SU-DHL-6 (cell line): ENCODE data around the gene EYS.

Source experiments
- H2AFZ ChIP-seq: fragments of 200-600 bp; sonication (generic); 2 replicates; pipeline ENCODE4 v1.6.1; 2014; ENCODE audit warnings: low read depth, mild to moderate bottlenecking, moderate library complexity, mixed read lengths, antibody characterized with exemption, low read length; ENCODE audit not compliant: severe bottlenecking
- H3F3A ChIP-seq: fragments of 200-600 bp; shearing (Covaris generic); 2 replicates; pipeline ENCODE4 v1.6.0; 2016; ENCODE audit warnings: antibody characterized with exemption, mild to moderate bottlenecking; ENCODE audit not compliant: insufficient read depth
- H3K27ac ChIP-seq: fragments of 200-600 bp; sonication (generic); 2 replicates; pipeline ENCODE4 v1.5.1; 2016; ENCODE audit warnings: low read depth, mild to moderate bottlenecking, low read length, moderate library complexity, mixed read lengths
- H3K27me3 ChIP-seq: fragments of 200-600 bp; sonication (generic), shearing (Covaris generic); 2 replicates; pipeline ENCODE4 v1.6.0; 2014; ENCODE audit warnings: mild to moderate bottlenecking, low read length
- H3K36me3 ChIP-seq: fragments of 200-600 bp; sonication (generic); 2 replicates; pipeline ENCODE4 v1.6.1; 2014; ENCODE audit warnings: mild to moderate bottlenecking, low read length, mixed read lengths
- H3K4me2 ChIP-seq: fragments of 300-600, 200-600 bp; shearing (Covaris generic), sonication (generic); 2 replicates; pipeline ENCODE4 v1.6.0; 2014; ENCODE audit warnings: low read length, low read depth, mild to moderate bottlenecking; ENCODE audit not compliant: poor library complexity, severe bottlenecking
- H3K4me3 ChIP-seq: fragments of 200-600 bp; sonication (generic); 2 replicates; pipeline ENCODE4 v1.5.1; 2014; ENCODE audit warnings: antibody characterized with exemption, low read length, mild to moderate bottlenecking, mixed read lengths; ENCODE audit not compliant: insufficient read depth, poor library complexity, severe bottlenecking
- H3K79me2 ChIP-seq: fragments of 200-600 bp; sonication (generic); 2 replicates; pipeline ENCODE4 v1.6.1; 2014; ENCODE audit warnings: mild to moderate bottlenecking, low read length, moderate library complexity; ENCODE audit not compliant: insufficient read depth
- H3K9ac ChIP-seq: fragments of 200-600 bp; sonication (generic); 2 replicates; pipeline ENCODE4 v1.7.0; 2014; ENCODE audit warnings: mild to moderate bottlenecking, low read length
- H3K9me2 ChIP-seq: fragments of 200-600 bp; sonication (generic); replicated peaks from 2 replicates; pipeline ENCODE4 v1.6.1; 2014; ENCODE audit warnings: low read length; ENCODE audit not compliant: insufficient read depth
- H3K9me3 ChIP-seq: fragments of 200-600 bp; sonication (generic); 2 replicates; pipeline ENCODE4 v1.6.1; 2014; ENCODE audit warnings: low read length, mixed read lengths; ENCODE audit not compliant: insufficient read depth
- H4K20me1 ChIP-seq: fragments of 200-600 bp; sonication (generic); 2 replicates; pipeline ENCODE4 v1.6.1; 2014; ENCODE audit warnings: low read depth, mild to moderate bottlenecking, antibody characterized with exemption, low read length, moderate library complexity, mixed read lengths
- EZH2phosphoT487 ChIP-seq: fragments of 200-600 bp; sonication (generic), shearing (Covaris generic); conservative IDR thresholded peaks from 2 replicates; pipeline ENCODE4 v1.6.1; 2018; ENCODE audit warnings: mild to moderate bottlenecking, antibody characterized with exemption, low read length, moderate library complexity, mixed read lengths
- TF ChIP-seq, protein P1 (sequence below): fragments of 200-600 bp; sonication (generic); IDR thresholded peaks from one replicate; pipeline ENCODE4 v1.5.1; 2017; ENCODE audit warnings: antibody characterized with exemption, mild to moderate bottlenecking, low read length, moderate library complexity; ENCODE audit not compliant: insufficient read depth, poor library complexity, severe bottlenecking

Gene EYS

DNA sequence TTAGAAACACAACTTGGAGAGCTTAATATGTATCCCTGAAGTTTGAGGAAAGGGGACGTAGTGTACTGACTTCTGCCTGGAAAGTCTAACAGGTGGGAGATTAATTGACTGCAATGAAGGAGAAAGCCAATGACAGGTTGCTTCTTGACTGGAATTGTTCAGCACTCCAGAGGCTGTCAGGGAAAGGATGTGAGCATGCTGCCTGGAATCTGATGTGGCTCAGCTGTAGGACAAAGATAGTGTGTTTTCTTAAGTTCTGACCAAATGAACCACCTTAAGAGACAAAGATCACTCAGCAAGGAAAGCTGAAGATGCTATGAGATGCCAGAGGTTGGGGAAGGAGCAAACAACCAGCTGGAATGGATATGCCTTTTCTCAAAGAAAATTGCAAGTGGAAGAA, 1885.6 kb downstream of the EYS start:
- Histone ChIP-seq H3K79me2 (no peaks in the 10 kb centered on the region), H3K36me3 (no peaks in the 10 kb centered on the region), H3K27ac (no peak overlapping the region), H3K9me2 (no peaks in the 10 kb centered on the region), H3F3A (no peaks in the 10 kb centered on the region), H2AFZ (no peak overlapping the region), H3K4me2 (no peak overlapping the region), H3K27me3 (no peaks in the 10 kb centered on the region), H3K9me3 (no peaks in the 10 kb centered on the region), H4K20me1 (no peaks in the 10 kb centered on the region), H3K9ac (no peak overlapping the region), H3K4me3 (no peak overlapping the region)
- TF ChIP-seq, protein P1, sequence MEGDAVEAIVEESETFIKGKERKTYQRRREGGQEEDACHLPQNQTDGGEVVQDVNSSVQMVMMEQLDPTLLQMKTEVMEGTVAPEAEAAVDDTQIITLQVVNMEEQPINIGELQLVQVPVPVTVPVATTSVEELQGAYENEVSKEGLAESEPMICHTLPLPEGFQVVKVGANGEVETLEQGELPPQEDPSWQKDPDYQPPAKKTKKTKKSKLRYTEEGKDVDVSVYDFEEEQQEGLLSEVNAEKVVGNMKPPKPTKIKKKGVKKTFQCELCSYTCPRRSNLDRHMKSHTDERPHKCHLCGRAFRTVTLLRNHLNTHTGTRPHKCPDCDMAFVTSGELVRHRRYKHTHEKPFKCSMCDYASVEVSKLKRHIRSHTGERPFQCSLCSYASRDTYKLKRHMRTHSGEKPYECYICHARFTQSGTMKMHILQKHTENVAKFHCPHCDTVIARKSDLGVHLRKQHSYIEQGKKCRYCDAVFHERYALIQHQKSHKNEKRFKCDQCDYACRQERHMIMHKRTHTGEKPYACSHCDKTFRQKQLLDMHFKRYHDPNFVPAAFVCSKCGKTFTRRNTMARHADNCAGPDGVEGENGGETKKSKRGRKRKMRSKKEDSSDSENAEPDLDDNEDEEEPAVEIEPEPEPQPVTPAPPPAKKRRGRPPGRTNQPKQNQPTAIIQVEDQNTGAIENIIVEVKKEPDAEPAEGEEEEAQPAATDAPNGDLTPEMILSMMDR = no peak
- no peak for TF ChIP-seq EZH2phosphoT487

- H3K36me3 ChIP-seq = no peaks in the 10 kb centered on the region
- H3K4me2 ChIP-seq = no peak overlapping the region
- no peaks in the 10 kb centered on the region for H3K9me3 ChIP-seq
Measured at GRCh38 chr6:63819831-63820230, 1887.2 kb downstream of the EYS start.

DNA sequence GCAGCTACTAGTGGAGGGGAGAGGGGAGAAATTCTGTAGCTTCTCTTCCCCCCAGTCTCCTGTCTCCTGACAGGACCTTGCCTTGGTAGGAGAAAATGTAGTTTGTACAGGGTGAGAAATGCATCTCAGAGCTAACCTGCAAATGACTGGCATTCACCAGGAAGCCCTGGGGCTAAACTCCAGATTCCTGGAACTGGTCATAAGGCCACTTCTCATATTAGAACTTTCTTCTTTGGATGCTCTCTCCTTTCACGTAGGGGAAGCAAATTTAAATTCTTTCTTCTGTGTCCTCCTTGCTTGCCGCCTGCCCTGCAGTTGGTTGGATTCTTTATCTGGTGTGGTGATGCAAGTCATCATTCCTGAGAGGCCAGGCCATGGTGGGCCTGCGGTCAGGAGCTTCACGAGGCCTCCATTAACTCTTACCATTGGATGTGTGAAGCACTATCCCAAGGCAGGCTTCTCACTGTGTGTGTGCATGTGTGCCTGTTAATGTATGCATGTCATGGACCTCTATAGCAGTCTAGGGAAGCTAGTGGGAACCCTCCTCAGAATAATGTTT, 1889.5 kb downstream of the EYS start:
- no peaks in the 10 kb centered on the region for H3K36me3 ChIP-seq
- H3F3A ChIP-seq = no peaks in the 10 kb centered on the region
- H4K20me1 ChIP-seq = no peaks in the 10 kb centered on the region
- H3K79me2 ChIP-seq = no peaks in the 10 kb centered on the region
- H3K9me3 ChIP-seq = no peaks in the 10 kb centered on the region
- no peak overlapping the region for H3K9ac ChIP-seq
- H3K27me3 ChIP-seq = no peaks in the 10 kb centered on the region
- no peak overlapping the region for H3K4me2 ChIP-seq
- no peak overlapping the region for H3K27ac ChIP-seq
- TF ChIP-seq EZH2phosphoT487 = no peak
- TF ChIP-seq, protein P1 = no peak
- no peak overlapping the region for H3K4me3 ChIP-seq
- H3K9me2 ChIP-seq = no peaks in the 10 kb centered on the region
- no peak overlapping the region for H2AFZ ChIP-seq

More at GRCh38 chr6:63819831-63820230, 1887.2 kb downstream of the EYS start:
- Histone ChIP-seq H3K79me2 (no peaks in the 10 kb centered on the region), H2AFZ (no peak overlapping the region), H3K9me2 (no peaks in the 10 kb centered on the region), H3K27ac (no peak overlapping the region), H3K27me3 (no peaks in the 10 kb centered on the region), H3K4me3 (no peak overlapping the region), H4K20me1 (no peaks in the 10 kb centered on the region), H3F3A (no peaks in the 10 kb centered on the region), H3K9ac (no peak overlapping the region)
- TF ChIP-seq EZH2phosphoT487 = no peak
- TF ChIP-seq, protein P1 = no peak
